GM21360 (cell line): ENCODE results near the gene ERG.

Experiments used
- ATAC-seq: cut with Tn5 transposase; IDR thresholded peaks from one replicate; pipeline ENCODE4 v1.9.1; 2021; ENCODE audit warnings: mild to moderate bottlenecking, moderate library complexity; ENCODE audit not compliant: unreplicated experiment

The ERG gene

GRCh38 chr21:38500073-38500472 is 1.8 kb upstream of the ERG start:
- no peak for ATAC-seq

GRCh38 chr21:38499296-38499695 is 1.0 kb upstream of the ERG start:
- no peak for ATAC-seq

- no peak for ATAC-seq
Measured at GRCh38 chr21:38496224-38496623, 2.1 kb downstream of the ERG start.

GRCh38 chr21:38495696-38496095 is 2.6 kb downstream of the ERG start:
- no peak for ATAC-seq

- no peak for ATAC-seq
Measured at GRCh38 chr21:38495242-38495641, 3.0 kb downstream of the ERG start.

GRCh38 chr21:38494703-38495102 is 3.6 kb downstream of the ERG start:
- ATAC-seq, result no peak

GRCh38 chr21:38494251-38494642 is 4.0 kb downstream of the ERG start:
- no peak for ATAC-seq

GRCh38 chr21:38493549-38494250 is 4.6 kb downstream of the ERG start:
- ATAC-seq, result no peak

GRCh38 chr21:38492007-38492406 is 6.3 kb downstream of the ERG start:
- ATAC-seq, result no peak

GRCh38 chr21:38491536-38491935 is 6.7 kb downstream of the ERG start:
- no peak for ATAC-seq

GRCh38 chr21:38490411-38491020 is 7.8 kb downstream of the ERG start:
- ATAC-seq, result no peak

GRCh38 chr21:38489729-38490128 is 8.5 kb downstream of the ERG start:
- no peak for ATAC-seq

GRCh38 chr21:38489271-38489652 is 9.0 kb downstream of the ERG start:
- ATAC-seq, result no peak

GRCh38 chr21:38488640-38489270 is 9.5 kb downstream of the ERG start:
- ATAC-seq, result no peak

- ATAC-seq, result no peak
Measured at GRCh38 chr21:38487901-38488639, 10.2 kb downstream of the ERG start.

GRCh38 chr21:38486706-38487105 is 11.6 kb downstream of the ERG start:
- no peak for ATAC-seq

GRCh38 chr21:38486221-38486620 is 12.1 kb downstream of the ERG start:
- ATAC-seq, result no peak

GRCh38 chr21:38479641-38480525 is 18.4 kb downstream of the ERG start:
- ATAC-seq, result no peak

- no peak for ATAC-seq
Measured at GRCh38 chr21:38478782-38479181, 19.5 kb downstream of the ERG start.

- ATAC-seq, result no peak
Measured at GRCh38 chr21:38477226-38477625, 21.1 kb downstream of the ERG start.

GRCh38 chr21:38476385-38476784 is 21.9 kb downstream of the ERG start:
- ATAC-seq, result no peak
